Hematopoietic multipotent progenitor cell (in vitro differentiated cells): ENCODE results near the gene MRPL51. TPM values are rescaled to one million over a fixed set of nuclear protein-coding genes. Genes with fewer than 3 reads are reported as not detected.

Source experiments
- DNase-seq, 3 donors: peaks; one replicate each; pipeline ENCODE4 v3.0.0-alpha.2; 2011 to 2015; ENCODE audit warnings: low read depth in 2 of 3, low spot score in 2 of 3
- total RNA-seq: library from RNA; depleted of rRNA; stranded (reverse); fragments of >200 nt; gene quantifications from one replicate; pipeline ENCODE4 v1.2.3, GENCODE V29; 2012

The MRPL51 gene
- total RNA-seq, result 29.1 TPM

- DNase-seq, result peak; percentile 81 to 95 (median 94)
These were observed at the start of gene MRPL51 for GRCh38 chr12:6492838-6493496. MRPL51 (minus strand) TSS chr12:6493262; CDS start chr12:6493136, 126 bp downstream.

DNA sequence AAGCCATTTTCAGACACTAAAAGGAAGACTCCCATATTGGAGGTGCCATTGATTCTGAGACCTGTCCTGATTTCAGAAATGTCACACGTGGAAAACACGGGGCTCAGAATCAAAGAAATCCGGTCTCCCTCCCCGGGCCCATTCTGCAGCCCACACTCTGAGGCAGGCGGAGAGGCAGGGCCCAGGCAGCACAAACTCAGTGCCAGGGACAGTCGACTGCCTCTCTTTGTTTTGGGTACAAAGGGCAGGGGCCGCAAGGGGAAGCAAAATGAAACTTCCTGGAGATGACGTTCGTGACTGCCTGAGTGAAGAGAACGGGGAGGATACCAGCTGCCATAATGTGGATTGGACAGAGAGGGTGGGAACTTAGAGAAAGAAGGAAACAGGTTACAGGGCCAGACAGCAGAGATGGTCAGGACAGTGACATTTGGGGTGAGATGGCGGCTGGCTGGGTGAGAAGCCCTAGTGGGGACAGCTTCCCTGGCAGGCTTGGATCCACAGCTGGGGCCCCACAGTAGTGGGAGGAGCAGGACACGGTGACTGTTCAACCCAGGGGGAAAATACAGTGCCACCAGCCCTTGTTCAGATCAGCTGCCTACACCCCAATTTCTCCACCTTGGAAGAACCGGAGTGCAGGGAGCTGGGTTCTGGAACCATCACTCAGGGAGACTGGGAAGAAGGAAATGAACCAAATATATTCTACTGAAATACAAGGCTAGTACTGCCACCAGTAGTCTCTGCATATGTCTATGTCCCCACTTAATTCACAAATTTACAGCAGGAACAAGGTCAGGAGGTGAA, 49.3 kb upstream of the MRPL51 start:
- no peak for DNase-seq

- DNase-seq, result no peak
These were observed 48.5 kb upstream of the MRPL51 start for GRCh38 chr12:6541371-6542165.

- DNase-seq, result peak in 1 of 3 donors; percentile 33
These were observed 47.3 kb upstream of the MRPL51 start for GRCh38 chr12:6540181-6540877.

DNA sequence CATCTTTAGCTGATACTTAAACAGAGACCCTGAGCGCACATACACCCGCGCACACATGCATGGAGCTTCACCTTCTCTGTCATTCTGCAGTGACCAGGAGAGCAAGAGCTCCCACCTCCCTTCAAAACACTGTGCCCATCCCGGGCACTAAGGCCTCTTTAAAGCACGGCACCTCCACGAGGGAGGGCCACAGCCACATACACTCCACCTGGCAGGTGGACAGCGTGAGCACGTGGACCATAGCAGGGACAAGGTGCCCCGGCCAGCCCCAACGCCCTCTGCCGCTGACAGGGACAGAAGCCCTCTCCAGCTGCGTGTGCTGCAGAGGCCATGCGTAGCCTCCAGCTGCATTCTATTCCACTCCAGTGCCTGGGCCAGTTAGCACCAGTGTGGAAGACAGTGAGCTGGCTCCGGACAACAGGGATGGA, 46.7 kb upstream of the MRPL51 start:
- DNase-seq, result no peak

GRCh38 chr12:6539314-6539682, 46.2 kb upstream of the MRPL51 start:
- no peak for DNase-seq

GRCh38 chr12:6538420-6539313, 45.6 kb upstream of the MRPL51 start:
- DNase-seq, result no peak

DNA sequence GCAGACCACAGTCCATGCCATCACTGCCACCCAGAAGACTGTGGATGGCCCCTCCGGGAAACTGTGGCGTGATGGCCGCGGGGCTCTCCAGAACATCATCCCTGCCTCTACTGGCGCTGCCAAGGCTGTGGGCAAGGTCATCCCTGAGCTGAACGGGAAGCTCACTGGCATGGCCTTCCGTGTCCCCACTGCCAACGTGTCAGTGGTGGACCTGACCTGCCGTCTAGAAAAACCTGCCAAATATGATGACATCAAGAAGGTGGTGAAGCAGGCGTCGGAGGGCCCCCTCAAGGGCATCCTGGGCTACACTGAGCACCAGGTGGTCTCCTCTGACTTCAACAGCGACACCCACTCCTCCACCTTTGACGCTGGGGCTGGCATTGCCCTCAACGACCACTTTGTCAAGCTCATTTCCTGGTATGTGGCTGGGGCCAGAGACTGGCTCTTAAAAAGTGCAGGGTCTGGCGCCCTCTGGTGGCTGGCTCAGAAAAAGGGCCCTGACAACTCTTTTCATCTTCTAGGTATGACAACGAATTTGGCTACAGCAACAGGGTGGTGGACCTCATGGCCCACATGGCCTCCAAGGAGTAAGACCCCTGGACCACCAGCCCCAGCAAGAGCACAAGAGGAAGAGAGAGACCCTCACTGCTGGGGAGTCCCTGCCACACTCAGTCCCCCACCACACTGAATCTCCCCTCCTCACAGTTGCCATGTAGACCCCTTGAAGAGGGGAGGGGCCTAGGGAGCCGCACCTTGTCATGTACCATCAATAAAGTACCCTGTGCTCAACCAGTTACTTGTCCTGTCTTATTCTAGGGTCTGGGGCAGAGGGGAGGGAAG, 44.7 kb upstream of the MRPL51 start:
- DNase-seq, result peak; percentile 78 to 91 (median 84)

GRCh38 chr12:6536894-6537579, 44.0 kb upstream of the MRPL51 start:
- DNase-seq, result no peak

GRCh38 chr12:6535960-6536847, 43.1 kb upstream of the MRPL51 start:
- DNase-seq, result no peak

DNA sequence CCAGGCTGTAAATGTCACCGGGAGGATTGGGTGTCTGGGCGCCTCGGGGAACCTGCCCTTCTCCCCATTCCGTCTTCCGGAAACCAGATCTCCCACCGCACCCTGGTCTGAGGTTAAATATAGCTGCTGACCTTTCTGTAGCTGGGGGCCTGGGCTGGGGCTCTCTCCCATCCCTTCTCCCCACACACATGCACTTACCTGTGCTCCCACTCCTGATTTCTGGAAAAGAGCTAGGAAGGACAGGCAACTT, 42.6 kb upstream of the MRPL51 start:
- DNase-seq, result no peak

DNA sequence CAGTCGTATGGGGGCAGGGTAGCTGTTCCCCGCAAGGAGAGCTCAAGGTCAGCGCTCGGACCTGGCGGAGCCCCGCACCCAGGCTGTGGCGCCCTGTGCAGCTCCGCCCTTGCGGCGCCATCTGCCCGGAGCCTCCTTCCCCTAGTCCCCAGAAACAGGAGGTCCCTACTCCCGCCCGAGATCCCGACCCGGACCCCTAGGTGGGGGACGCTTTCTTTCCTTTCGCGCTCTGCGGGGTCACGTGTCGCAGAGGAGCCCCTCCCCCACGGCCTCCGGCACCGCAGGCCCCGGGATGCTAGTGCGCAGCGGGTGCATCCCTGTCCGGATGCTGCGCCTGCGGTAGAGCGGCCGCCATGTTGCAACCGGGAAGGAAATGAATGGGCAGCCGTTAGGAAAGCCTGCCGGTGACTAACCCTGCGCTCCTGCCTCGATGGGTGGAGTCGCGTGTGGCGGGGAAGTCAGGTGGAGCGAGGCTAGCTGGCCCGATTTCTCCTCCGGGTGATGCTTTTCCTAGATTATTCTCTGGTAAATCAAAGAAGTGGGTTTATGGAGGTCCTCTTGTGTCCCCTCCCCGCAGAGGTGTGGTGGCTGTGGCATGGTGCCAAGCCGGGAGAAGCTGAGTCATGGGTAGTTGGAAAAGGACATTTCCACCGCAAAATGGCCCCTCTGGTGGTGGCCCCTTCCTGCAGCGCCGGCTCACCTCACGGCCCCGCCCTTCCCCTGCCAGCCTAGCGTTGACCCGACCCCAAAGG, 42.1 kb upstream of the MRPL51 start:
- peak; percentile 49 to 91 (median 91) for DNase-seq

DNA sequence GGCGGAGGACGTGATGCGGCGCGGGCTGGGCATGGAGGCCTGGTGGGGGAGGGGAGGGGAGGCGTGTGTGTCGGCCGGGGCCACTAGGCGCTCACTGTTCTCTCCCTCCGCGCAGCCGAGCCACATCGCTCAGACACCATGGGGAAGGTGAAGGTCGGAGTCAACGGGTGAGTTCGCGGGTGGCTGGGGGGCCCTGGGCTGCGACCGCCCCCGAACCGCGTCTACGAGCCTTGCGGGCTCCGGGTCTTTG, 41.6 kb upstream of the MRPL51 start:
- DNase-seq, result peak in 1 of 3 donors; percentile 84

GRCh38 chr12:6533923-6534694, 41.0 kb upstream of the MRPL51 start, which contains the start of gene GAPDH:
GAPDH (plus strand) TSS chr12:6534517; CDS start chr12:6534833, 316 bp downstream.
- peak; percentile 74 to 96 (median 92) for DNase-seq

- DNase-seq, result no peak
These were observed 40.5 kb upstream of the MRPL51 start for GRCh38 chr12:6533653-6533922.

- peak in 1 of 3 donors; percentile 22 for DNase-seq
These were observed 40.0 kb upstream of the MRPL51 start for GRCh38 chr12:6532927-6533652.
